Epidermal melanocyte (primary cell): ENCODE measurements around the gene FRS2.

Source experiments
- DNase-seq: peaks from one replicate; pipeline ENCODE4 v3.0.0; 2011; ENCODE audit warnings: low spot score; ENCODE audit not compliant: insufficient read length

The FRS2 gene

GRCh38 chr12:69500631-69501030 lies 30.4 kb downstream of the FRS2 start:
- DNase-seq, result no peak

- DNase-seq, result no peak
Observed at GRCh38 chr12:69501154-69501895, 31.1 kb downstream of the FRS2 start.

- no peak for DNase-seq
Observed at GRCh38 chr12:69502345-69503081, 32.3 kb downstream of the FRS2 start.

- no peak for DNase-seq
Observed at GRCh38 chr12:69508091-69508490, 37.9 kb downstream of the FRS2 start.

- no peak for DNase-seq
Observed at GRCh38 chr12:69508621-69509020, 38.4 kb downstream of the FRS2 start.

GRCh38 chr12:69509308-69509736 lies 39.1 kb downstream of the FRS2 start:
- no peak for DNase-seq

- DNase-seq, result no peak
Observed at GRCh38 chr12:69509904-69510827, 40.0 kb downstream of the FRS2 start.

- DNase-seq, result no peak
Observed at GRCh38 chr12:69511016-69511415, 40.8 kb downstream of the FRS2 start.

- DNase-seq, result no peak
Observed at GRCh38 chr12:69511469-69512267, 41.5 kb downstream of the FRS2 start.

GRCh38 chr12:69512820-69513219 lies 42.6 kb downstream of the FRS2 start:
- DNase-seq, result no peak

- no peak for DNase-seq
Observed at GRCh38 chr12:69513297-69513696, 43.1 kb downstream of the FRS2 start.

- no peak for DNase-seq
Observed at GRCh38 chr12:69514111-69514510, 43.9 kb downstream of the FRS2 start.

- no peak for DNase-seq
Observed at GRCh38 chr12:69514845-69515244, 44.7 kb downstream of the FRS2 start.

GRCh38 chr12:69515394-69515930 lies 45.3 kb downstream of the FRS2 start:
- DNase-seq, result no peak

- no peak for DNase-seq
Observed at GRCh38 chr12:69516950-69517349, 46.8 kb downstream of the FRS2 start.

- no peak for DNase-seq
Observed at GRCh38 chr12:69517406-69517805, 47.2 kb downstream of the FRS2 start.

- DNase-seq, result no peak
Observed at GRCh38 chr12:69519871-69520270, 49.7 kb downstream of the FRS2 start.

- no peak for DNase-seq
Observed at GRCh38 chr12:69523433-69524330, 53.5 kb downstream of the FRS2 start.

GRCh38 chr12:69524331-69524630 lies 54.1 kb downstream of the FRS2 start:
- DNase-seq, result no peak
